GM18867 (cell line): ENCODE data around the gene SERPINF2.
"Not testable (repeated sequence)": the region's sequence is repeated elsewhere in the genome, so short reads cannot be mapped to it uniquely, and the experiment has no call there.

Experiments
- ATAC-seq: cut with Tn5 transposase; IDR thresholded peaks from one replicate; pipeline ENCODE4 v1.9.1; 2021; ENCODE audit warnings: mild to moderate bottlenecking, moderate library complexity; ENCODE audit not compliant: unreplicated experiment

The SERPINF2 gene

GRCh38 chr17:1742371-1743087, at the start of gene SERPINF2:
Gene SERPINF2 (plus strand): TSS chr17:1742871. CDS start chr17:1744996, 2,125 bp downstream.
- ATAC-seq, result no peak

GRCh38 chr17:1693339-1693738, 49.3 kb upstream of the SERPINF2 start:
- no peak for ATAC-seq

GRCh38 chr17:1695365-1695764, 47.3 kb upstream of the SERPINF2 start:
- ATAC-seq, result no peak

- no peak for ATAC-seq
Measured at GRCh38 chr17:1697681-1698080, 45.0 kb upstream of the SERPINF2 start.

GRCh38 chr17:1699891-1700290, 42.8 kb upstream of the SERPINF2 start:
- not testable (repeated sequence) for ATAC-seq

- ATAC-seq, result no peak
Measured at GRCh38 chr17:1703063-1703462, 39.6 kb upstream of the SERPINF2 start.

GRCh38 chr17:1705004-1705403, 37.7 kb upstream of the SERPINF2 start:
- no peak for ATAC-seq

GRCh38 chr17:1707107-1707506, 35.6 kb upstream of the SERPINF2 start:
- no peak for ATAC-seq

GRCh38 chr17:1708791-1709346, 33.8 kb upstream of the SERPINF2 start:
- ATAC-seq, result not testable (repeated sequence)

- no peak for ATAC-seq
Measured at GRCh38 chr17:1709403-1709951, 33.2 kb upstream of the SERPINF2 start.

GRCh38 chr17:1709971-1710806, 32.5 kb upstream of the SERPINF2 start, which contains the start of gene TLCD2:
Gene TLCD2 (minus strand): TSS chr17:1710377. CDS start chr17:1710242, 135 bp downstream.
- no peak for ATAC-seq

GRCh38 chr17:1710807-1711553, 31.7 kb upstream of the SERPINF2 start:
- no peak for ATAC-seq

GRCh38 chr17:1711804-1712203, 30.9 kb upstream of the SERPINF2 start:
- ATAC-seq, result no peak

GRCh38 chr17:1712271-1712670, 30.4 kb upstream of the SERPINF2 start:
- no peak for ATAC-seq

- ATAC-seq, result no peak
Measured at GRCh38 chr17:1713160-1713877, 29.4 kb upstream of the SERPINF2 start.

- ATAC-seq, result no peak
Measured at GRCh38 chr17:1713878-1714426, 28.7 kb upstream of the SERPINF2 start.

GRCh38 chr17:1714427-1714979, 28.2 kb upstream of the SERPINF2 start:
- ATAC-seq, result no peak

GRCh38 chr17:1714980-1715802, 27.5 kb upstream of the SERPINF2 start:
- no peak for ATAC-seq

- ATAC-seq, result no peak
Measured at GRCh38 chr17:1715803-1716075, 26.9 kb upstream of the SERPINF2 start.
